Vagina (tissue), 2 donors: ENCODE data around the gene GNPAT.

Experiments used
- CTCF ChIP-seq, 3 experiments: fragments of 450-650 bp in 2 of 3; fragments of 200-600 bp in 1 of 3; sonication (generic) in 1 of 3; IDR thresholded peaks; one replicate each; pipeline ENCODE4 v1.5.1; 2017 to 2019; ENCODE audit warnings: antibody characterized with exemption in 3 of 3, mild to moderate bottlenecking in 2 of 3, moderate library complexity in 2 of 3
- POLR2AphosphoS5 ChIP-seq, 2 donors: sonication (generic); formaldehyde crosslinking; IDR thresholded peaks; one replicate each; pipeline ENCODE4 v1.9.0; 2017; ENCODE audit warnings: antibody characterized with exemption in 2 of 2, mild to moderate bottlenecking in 2 of 2, low read depth in 1 of 2; ENCODE audit not compliant: insufficient read depth in 1 of 2

GRCh38 chr1:231211005-231211857, 29.8 kb upstream of the GNPAT start:
- TF ChIP-seq CTCF (IDR thresholded peaks at IDR 0.05), result peak; percentile 71 to 84 (median 82)
- TF ChIP-seq POLR2AphosphoS5 (IDR thresholded peaks at IDR 0.05; ENCODE audit: insufficient read depth in 1 of 2, low read depth in 1 of 2), result peak in 1 of 2 donors; percentile 32
